ENCODE results near the gene PER2.

Gene PER2

DNA sequence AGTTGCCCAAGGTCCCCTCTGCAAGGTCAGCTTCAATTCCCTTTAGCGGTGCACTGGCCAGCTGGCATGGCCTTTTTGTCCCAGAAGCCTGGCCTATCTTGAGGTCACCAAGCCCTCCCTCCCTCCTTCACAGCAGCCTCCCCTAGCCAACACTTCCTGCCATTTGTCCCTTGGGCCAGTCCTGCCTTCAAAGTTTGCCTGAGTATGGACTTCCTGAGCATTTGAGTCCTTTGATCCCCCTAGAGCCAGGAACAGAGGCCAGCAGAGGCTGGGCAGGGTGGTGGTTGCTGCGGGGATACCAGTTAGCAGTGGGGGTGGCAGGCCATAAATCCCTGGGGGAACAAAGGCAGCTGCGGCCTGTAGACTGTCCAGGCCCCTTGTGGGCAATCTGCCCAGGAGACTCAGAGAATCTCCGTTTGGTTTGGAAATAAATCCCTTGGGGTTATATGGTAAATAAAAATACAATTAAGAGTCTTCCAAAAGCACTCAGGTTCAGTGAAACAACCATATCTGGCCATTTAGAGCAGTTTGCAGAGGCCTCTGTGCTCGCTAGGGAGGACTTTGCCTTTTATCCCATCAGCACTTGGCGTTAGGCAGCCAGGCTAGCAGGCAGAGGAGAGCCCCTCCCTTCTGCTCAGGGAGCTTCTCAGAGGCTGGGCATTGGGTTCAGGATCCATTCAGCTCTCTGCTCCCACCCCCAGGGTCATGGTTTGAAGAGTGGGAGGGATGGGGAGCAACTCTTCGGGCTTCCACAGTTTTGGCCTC is 45.5 kb downstream of the PER2 start:
- DNase-seq, result peak; percentile 32

DNA sequence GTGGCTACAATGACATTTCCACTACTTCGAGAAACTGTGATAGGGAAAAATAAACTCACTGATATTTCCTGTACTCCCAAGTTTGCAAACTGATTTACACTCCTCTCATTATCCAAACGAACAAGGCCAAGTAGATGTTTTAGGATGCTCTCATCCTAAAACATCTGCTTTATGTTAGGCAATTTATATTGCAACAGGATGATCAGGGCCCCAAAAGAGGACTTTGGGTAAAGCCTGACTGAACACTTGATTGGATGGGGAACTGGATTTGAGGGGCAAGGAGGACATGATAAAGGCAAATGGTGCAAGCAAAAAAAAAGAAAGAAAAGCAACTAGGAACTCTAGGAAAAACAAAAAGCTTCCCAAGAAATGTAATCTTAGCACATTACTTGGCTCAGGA is 46.4 kb downstream of the PER2 start:
- no peak for DNase-seq

DNA sequence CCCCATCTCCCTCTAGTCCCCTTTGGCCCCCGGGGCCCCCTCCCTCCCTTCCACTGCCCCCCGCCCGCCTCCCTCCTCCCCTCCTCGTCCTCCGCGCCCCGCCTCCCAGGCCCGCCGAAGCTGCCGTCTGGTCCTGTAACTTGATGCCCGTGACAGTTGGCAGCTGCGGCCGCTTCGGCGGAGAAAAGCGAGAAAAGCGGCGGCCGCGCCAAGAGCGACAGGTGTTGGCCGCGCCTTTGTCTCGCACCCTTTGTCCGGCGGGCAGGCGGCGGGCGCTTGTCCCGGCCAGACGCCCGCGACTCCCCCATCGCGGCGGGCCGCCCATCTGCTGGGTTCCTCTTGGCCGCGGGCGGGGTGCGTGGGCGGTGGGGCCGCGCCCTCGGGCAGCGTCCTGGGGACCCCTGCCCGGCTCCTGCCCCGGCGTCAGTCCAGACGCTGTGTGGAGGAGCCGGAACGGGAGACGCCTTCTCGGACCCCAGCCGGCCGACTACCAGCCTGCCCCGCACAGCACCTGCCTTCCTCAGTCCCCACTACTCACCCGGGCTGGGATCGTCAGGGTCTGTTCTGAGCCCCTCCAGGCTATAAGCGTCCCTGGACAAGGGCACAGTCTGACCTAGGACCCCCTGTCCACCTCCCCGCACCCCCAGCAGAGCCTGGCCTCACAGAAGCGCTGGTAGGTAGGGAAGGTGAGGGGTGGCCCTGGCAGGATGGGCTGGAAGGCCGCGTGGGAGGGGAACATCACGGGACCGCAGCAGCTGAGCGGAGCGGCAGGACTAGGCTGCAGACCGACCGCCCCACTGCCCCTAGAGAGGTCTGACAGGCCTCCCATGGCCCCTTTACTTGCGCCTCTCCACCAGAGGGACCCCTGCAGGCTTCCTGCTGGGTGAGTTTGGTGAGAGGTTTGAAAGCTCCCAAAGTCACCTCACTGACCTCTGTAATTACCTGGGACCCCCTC is 47.4 kb downstream of the PER2 start:
- DNase-seq, result peak; percentile 90

DNA sequence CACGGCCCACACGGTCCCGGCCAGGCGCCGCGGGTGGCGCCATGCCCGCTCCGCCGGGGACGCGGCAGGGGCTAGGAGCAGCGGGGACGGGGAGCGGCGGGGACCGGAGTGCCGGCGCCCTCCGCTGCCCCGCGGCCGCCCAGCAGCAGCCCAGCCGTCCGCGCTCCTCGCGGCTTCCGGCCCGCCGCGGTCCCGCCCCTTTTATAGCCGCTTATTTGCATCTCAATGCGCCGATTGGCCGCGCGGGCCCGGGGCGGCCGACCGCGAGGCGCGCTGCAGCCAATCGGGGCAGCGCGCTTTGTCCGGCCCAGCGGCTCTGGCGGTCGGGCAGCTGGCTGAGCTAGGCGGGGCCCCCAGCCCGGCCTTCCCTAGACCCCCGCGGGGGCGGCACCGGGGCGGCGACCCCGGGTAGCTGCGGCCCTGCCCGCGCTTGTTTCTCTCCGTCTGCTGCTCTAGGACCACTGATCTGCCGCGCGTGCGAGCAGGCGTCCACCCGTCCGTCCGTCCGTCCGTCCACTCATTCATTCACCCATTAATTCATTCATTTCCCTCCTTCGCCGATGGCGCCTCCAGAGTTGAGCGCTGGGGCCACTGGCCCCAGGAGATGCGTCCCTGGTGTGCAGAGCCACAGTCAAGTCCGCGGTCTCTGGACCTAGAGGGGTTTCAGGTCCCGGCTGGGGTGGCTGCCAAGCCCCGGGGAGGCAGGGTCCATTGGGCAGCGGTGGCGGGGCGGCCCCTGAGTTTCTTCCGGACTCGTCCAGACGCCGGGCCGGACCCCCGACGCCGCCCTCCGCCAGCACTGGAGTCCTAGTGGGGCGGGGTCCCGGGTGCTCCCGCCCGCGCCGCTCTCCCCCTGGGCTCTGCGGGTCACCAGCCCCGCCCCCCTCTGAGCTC is 48.3 kb downstream of the PER2 start, which contains the start of gene HES6:
Gene HES6, minus strand, starts transcription at position 176 of the 894 bp plus-strand sequence. Its CDS starts 133 bp downstream, at position 43.
- peak; percentile 69 for DNase-seq

DNA sequence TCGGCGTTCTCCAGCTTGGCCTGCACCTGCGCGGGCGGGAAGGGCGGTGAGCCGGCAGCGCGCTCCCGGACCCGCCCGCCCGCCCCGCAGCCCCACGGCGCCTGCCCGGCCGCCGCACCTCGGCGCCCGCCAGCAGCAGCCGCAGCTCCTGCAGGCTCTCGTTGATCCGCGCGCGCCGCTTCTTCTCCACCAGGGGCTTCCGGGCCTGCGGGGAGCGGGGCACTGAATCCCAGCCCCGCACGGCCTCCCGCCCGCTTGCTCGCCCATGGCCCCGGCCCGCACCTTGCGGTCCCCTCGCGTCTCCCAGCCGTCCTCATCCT is 48.9 kb downstream of the PER2 start:
- no peak for DNase-seq

DNA sequence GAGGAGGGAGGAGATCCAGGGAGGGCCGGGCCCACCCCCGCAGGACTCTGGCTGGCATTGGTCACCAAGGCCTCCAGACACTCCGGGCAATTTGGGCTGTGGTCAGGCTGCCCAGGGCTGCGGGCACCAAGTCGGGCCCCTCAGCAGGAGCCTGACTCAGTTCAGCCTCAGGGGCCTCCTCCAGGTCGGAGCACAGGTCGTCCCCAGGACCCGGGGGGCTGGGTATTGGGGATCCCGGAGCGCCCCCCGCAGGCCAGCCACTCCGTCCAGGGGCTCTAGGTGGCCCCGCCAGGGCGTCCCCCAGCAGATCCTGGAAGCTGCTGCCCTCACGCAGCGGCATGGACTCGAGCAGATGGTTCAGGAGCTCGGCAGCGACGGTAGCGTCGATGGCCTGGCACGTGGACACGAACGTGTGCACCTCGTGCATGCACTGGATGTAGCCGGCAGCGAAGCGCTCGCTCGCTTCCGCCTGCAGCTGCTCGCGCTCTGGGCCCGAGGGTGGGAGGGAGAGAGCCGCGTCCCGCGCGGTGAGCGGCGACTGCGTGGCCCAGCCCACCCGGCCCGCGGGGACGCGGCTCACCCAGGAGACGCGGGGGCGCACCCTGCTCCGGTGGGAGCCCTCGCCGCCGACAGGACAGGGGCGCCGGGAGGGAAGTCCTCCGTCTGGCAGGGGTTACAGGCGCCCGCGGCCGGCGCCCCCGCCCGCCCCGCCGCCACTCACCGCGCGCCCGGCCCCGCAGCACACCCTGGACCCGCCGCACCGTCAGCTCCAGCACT is 49.5 kb downstream of the PER2 start:
- no peak for DNase-seq

DNA sequence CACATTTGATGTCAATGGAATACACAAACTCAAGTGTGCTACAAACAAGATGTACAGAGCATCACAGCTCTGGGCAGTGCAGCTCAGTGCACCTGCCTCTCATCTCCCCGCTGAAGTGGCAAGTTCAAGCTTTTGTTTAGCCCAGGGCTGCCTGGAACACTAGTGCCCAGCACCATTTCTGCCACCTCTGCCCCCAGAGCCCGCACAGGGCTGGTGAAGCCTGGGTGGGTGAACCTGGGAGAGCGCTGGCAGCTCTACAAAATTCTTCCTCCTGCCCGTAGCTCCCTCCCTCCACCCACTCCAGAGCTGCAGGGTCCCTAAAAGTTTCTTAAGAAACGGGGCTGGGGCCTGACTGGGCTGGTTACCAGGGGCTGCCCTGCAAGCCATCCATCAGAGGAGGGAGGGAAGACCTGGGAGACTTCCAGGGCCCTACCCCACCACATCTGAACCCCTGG is 50.1 kb downstream of the PER2 start:
- DNase-seq, result no peak

DNA sequence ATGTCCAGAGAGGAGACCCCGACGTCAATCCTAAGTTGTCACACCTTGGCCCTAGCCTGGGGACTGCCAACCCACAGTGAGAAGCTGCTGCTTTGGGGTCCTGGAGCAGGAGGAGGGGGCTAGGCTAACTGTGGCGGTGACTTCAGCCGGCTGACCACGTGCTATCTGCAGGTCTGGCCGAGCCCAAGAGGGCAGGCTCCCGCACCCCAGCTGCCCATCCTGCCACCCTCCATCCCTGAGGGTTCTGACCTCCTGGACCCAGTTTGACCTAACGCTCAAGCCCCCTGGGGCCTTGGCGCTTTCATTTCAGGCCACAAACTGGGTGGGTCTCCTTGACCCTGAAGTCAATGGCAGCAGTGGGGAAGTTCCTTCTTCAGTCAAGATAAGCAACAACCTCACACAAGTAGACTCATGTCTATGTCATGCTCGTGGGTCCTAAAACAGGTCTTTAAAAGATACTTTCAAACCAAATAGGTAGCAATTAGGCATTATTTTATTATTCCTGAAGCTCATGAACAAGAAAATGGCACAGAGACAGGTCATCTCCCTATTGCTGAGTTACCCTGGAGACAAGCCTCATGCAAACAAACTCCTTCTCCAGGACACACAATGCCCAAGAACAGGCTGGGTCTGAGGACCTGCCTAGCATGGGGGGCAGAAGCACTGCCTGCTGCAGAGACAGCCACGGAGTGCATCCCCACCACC is 50.8 kb downstream of the PER2 start:
- DNase-seq, result no peak

DNA sequence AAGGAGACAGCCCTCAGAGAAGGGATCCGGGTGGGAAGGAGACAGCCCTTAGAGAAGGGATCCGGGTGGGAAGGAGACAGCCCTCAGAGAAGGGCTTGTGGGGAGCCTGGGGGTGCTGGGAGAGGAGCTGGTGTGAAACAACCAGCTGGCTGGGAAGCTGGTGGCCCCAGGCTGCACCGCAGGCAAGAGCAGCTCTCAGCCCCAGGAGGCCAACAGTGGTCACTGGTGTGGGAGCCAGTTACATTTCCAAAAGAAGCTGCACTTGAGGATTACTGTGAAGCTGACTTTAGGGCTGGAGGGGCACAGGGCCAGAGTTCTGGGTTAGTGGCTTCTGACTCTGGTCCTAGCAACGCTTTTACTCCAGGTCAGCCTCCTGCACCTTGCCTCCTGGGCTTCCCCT is 51.8 kb downstream of the PER2 start:
- DNase-seq, result no peak

DNA sequence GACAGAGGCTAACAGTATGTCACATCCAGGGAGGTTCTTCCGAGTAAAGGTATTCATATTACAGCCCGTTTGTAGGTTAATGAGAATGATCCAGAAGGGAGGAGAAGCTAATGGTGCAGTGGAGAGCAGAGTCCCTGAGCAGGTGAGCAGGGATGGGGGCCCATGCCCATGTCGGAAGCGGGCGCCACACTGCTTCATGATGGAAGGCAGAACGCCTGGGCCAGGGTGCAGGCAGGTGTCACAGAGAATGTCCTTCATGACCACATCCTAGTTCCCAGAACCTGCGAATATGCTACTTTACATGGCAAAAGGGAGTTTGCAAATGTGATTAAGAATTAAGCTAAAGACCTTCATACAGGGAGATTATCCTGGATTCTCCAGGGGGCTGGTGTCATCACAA is 52.6 kb downstream of the PER2 start:
- DNase-seq, result no peak

DNA sequence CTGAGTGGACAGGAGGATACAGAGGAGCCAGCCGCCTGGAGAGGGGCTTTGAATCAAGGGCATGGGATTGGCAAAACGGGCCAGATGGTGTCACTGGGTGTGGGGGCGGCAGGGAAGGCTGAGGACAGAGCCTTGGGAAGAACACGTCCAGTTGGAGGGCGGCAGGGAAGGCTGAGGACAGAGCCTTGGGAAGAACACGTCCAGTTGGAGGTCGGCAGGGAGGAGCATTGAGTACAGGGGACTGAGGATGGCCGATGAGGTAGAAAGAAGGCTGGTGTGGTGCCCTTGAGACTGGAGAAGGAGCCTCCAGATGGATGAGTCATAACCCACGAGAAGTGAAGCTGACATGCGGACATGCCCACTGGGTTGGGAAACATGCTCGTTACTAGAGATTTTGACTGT is 53.1 kb downstream of the PER2 start:
- DNase-seq, result no peak

DNA sequence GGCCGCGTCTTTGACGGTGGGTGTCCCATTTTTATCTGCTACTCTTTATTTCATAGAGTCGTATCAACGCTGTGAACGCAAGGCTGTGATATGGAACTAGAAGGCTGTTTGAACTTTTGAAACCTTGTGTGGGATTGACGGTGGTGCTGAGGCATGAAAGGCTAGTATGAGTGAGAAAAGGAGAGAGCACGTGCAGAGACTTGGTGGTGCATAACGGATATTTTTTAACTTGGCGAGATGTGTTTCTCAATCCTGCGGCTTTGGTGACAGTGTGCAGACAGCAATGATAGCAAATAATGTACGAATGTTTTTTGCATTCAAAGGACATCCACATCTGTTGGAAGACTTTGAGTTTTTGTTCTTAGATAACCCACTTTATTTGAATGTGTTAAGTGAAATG is 54.8 kb downstream of the PER2 start:
- DNase-seq, result no peak

DNA sequence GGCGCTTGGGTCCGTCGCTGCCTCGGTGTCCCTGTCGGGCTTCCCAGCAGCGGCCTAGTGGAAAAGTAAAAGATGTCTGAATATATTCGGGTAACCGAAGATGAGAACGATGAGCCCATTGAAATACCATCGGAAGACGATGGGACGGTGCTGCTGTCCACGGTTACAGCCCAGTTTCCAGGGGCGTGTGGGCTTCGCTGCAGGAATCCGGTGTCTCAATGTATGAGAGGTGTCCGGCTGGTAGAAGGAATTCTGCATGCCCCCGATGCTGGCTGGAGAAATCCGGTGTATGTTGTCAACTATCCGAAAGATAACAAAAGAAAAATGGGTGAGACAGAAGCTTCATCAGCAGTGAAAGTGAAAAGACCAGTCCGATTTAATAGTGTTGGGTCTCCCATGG is 56.6 kb downstream of the PER2 start:
- no peak for DNase-seq

DNA sequence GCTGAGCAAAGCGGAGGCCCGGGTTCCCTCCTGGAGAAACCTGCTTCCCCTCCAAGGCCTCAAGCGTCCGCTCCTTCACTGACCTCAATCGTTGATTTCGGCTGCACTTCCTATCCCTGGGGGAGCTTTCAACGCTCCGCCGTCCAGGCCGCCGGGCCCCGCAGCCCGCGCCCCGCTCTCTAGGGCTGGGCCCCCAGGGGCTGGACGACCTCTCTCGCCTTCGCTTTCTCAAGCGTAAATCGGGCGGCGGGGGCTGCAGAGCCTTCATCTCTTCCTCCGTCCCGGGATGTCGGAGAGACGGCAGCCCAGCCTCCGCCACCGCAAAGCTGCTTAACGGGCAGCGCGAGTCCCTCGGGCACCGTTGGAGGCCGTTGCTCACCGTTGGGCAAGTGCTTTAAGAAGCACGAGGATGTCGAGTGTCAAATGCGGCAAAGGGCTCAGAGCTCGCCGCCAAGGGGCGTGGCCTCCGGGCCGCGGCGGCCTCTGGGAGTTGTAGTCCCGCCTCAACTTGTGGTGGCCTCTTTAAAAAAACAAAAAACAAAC is 57.1 kb downstream of the PER2 start:
- no peak for DNase-seq

DNA sequence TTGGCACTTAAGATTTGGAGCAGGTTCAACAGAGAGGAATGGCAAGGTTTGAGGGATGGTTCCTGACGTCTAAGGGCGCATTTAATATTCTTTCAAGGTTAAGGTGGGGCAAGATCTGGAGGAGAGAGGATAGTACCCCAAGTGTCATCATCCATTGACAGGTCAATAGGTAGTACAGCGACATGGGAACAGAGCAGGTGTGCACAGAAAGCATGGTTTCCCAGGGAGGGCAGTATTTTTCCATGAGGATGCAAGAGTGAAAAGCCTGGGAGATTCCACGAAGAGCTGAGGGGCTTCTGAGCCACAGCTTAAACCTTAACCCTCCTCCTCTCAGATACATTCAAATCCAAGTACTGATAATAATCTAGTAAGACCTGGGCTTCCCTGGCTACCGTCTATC is 57.7 kb downstream of the PER2 start:
- DNase-seq, result no peak

DNA sequence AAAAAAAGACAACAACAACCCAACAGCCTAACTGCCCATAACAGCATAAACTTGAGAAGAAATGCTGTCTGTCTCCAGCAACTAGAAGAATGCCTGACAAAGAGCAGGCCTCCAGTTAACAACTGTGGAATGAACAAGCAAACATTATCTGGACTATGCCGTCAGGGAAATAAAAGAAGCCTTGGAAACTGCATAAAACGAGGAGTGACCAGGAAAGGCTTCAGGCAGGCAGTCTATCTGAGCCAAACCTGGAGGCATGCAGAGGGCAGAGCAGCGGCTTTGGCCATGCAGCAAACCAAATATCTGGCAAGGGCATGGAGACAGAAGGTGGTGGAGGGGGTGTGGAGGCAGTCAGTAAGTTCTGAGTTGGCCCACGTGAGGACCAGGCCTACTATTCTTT is 59.7 kb downstream of the PER2 start:
- no peak for DNase-seq

DNA sequence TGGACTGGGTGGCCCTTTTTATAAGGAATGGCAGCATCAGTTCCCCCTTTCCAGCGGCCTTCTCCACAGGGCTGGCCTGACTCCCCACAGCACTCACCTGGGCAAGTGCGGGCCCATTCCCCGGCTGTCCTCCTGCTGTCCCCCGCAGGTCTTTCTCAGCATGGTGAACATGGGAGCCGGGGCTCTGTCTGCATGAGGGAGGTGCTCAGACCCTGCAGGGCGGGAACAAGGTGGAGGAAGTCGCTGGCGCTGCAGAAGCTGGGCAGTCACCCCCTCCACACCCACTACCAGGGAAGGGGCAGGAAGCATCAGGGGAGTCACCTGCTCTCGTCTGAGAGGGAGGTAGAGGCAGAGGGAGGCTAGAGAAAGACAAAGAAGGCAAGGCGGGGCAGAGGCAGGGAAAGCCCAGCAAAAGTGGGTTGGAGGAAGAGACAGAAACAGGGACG is 60.8 kb downstream of the PER2 start:
- DNase-seq, result no peak

DNA sequence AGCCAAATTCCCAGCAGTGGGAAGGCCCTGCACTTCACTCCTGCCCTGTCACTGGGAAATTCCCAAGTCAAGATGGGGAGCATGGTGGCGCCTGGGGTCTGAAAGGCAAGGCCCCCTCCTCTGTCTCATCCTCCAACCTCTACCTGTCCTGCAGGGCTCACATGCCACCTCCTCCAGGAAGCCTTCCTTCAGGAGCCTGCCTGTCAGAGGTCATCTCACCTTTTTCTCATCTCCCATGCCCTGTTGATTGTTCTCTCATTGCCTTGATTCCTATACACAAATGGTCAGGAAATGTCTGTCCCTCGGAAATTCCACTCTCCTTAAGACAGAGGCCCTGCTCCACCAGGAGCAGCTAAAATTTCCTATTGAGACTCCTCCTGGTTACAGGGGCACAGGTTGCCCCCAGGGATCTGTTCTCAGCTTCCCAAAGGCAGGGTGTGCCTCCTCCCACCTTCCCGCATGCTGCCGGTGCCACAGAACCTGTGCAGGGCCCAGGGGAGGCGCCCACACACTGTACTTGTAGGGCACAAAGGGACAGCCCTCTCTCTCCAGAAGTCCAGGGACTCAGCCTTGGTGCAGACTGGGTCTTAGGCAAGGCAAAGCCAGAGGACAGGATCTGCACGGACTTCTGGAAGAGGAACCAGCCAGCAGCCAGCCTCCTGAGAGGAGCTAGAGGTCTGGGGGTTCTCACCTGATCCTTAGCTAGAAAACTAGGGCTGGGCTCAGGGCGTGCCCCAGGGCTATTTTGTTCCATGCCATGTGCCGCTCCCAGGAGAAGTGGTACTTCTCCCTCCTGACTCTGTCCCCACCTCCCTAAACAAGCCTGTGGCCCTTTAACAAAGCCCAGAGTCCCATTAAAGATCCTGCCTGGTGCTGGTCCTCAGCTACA is 61.5 kb downstream of the PER2 start:
- no peak for DNase-seq

DNA sequence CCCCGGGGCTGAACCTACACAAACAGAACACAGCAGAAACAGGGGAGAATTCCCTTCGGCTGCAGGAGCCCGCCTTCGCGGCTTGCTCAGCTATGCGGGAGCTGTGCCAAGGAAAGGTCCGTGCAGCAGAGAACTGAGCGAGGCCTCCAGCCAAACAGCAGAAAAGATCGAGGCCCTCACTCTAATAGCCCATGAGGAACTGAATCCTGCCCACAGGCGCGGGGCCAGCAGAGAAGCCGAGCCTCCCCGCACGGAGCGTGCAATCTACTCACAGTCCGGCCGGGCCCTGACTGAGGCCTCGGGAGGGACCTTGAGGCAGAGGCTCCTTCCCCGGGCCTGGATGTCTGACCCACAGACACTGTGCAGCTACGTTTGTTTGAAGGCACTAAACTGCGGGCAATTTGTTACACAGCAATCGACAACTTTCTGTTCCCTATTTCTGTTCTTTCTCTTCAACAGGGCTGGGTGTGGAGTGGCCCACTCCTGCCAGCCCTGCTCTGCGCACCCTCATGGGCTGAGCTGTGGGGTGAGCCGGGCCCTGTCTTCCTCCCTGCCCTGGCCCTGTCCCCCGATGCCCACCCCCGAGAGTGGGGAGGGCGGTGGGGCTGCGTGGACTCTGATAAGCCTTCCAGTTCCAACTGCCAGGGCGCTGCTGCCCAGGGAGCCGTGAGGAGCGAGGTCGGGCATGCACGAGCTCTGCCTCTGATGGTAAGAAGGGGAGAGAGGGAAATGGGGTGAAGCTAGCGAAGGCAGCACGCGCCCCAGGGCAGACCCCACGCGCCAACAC is 62.3 kb downstream of the PER2 start:
- no peak for DNase-seq
